ENCODE data around the gene ZDHHC7.

The ZDHHC7 gene

GRCh38 chr16:84993926-84994325 lies 17.4 kb downstream of the ZDHHC7 start:
- no peak for DNase-seq (ENCODE audit: low spot score)

GRCh38 chr16:84992717-84993075 lies 18.6 kb downstream of the ZDHHC7 start:
- no peak for DNase-seq (ENCODE audit: low spot score)

GRCh38 chr16:84990782-84991181 lies 20.6 kb downstream of the ZDHHC7 start:
- no peak for DNase-seq (ENCODE audit: low spot score)

- no peak for DNase-seq (ENCODE audit: low spot score)
Observed at GRCh38 chr16:84989749-84990620, 21.4 kb downstream of the ZDHHC7 start.

DNA sequence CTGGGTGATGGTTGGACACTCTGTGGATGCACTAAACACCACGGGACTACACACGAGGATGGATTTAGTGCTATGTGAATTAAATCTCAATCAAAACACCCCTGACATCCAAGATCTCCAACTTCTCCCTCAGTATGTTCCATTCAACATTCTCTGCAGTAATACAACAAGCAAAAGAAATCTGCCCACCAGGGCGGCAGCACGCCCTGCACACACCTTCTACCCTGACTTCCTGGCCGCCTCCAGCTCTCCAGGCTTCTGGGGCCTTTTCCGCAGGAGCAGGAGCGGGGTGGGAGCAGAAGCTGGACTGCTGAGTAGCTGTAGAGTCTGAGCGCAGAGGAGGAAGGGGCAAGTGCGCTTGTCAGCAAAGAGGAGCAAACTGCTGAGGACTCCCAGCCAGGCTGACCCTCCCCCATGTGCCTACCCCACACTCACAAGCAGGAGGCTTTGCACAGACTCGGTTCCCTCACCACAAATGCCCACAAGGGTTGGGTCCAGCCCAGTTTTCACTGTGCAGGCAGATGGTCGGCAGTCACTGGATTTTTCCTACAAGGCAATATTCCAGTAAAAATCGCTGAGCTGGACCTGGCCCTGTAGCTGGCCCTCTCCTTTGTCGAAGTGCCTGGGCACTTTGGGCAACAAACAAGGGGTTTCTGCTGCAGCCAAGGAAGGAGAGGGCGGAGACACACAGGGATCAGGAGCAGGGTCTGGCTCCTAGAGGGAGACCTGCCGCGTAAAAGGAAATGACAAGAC lies 22.8 kb downstream of the ZDHHC7 start:
- DNase-seq (ENCODE audit: low spot score) = no peak

- DNase-seq (ENCODE audit: low spot score) = no peak
Observed at GRCh38 chr16:84986879-84987278, 24.5 kb downstream of the ZDHHC7 start.

DNA sequence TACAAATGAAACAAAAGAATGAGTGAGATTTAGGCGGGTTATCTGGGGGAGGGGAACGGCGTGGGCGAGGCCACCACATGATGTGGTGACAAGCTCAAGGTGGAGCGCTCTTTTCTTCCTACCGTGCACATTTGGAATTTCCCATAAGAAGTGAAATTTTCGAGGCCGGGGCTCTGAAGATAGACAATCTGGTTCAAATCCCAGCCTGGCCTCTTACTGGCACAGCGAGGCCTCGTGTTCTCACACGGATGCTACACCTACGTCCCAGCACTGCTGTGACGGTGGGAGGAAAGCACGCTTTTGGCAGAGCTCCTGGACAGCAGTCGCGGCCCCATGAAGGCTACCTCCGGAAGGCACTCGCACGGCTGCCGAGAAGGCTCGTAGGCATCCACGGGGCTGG lies 25.2 kb downstream of the ZDHHC7 start:
- DNase-seq (ENCODE audit: low spot score) = no peak

- DNase-seq (ENCODE audit: low spot score) = no peak
Observed at GRCh38 chr16:84985079-84986065, 26.0 kb downstream of the ZDHHC7 start.

DNA sequence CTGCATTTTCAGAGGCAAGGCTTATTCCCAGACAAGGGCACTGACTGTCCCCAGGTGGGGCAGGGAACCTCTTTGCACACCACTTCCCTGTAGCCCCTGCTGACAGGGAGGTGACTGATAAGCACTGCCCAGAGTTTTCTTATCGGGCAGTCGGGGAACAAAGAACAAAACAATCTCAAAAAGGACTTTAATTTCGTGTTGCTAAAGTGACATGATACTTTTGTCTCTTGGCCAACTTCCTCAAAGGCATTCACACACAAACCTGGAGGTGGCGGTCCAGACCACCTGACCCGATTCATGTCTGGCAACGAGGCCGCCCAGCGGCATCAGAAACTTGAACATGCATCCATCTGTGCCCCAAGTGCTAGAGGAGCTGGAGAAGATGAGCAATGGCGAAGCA lies 28.9 kb downstream of the ZDHHC7 start:
- peak; percentile 26 for DNase-seq (ENCODE audit: low spot score)

GRCh38 chr16:84979516-84979915 lies 31.8 kb downstream of the ZDHHC7 start:
- no peak for DNase-seq (ENCODE audit: low spot score)

DNA sequence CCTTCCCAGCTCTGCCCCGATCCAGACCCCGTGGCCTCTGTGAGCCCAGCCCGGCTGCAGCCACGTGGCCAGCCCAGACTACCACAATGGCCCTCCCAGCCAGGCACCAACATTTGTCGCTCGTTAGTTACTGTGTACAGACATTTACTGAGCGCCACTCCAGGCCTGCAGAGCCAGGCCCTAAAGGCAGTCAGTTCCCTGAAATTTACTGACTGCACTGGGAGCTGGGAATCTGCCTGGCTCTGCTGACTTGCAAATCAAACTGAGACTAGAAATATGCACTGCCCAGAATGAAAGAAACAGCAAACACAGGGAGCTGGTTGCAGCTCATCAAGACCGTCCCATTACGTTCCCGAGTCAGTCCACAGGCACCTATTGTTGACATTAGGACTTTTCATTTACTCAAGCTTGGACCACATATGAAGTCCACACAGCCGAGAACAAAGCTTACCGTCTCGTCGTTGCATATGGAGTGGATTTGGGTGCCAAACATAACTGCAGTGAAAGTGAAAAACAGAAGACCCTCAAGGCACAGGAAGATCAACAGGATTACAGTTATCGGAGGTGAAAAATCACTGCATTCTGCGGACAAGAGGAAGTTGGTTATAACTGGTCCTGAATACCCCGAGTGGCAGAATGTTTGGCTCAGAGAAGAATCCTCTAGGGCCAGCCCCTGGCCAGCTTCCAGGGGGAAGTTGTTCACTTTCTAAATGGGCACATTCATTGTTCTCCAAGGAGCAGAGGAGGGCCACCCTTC lies 34.5 kb downstream of the ZDHHC7 start:
- DNase-seq (ENCODE audit: low spot score) = no peak

DNA sequence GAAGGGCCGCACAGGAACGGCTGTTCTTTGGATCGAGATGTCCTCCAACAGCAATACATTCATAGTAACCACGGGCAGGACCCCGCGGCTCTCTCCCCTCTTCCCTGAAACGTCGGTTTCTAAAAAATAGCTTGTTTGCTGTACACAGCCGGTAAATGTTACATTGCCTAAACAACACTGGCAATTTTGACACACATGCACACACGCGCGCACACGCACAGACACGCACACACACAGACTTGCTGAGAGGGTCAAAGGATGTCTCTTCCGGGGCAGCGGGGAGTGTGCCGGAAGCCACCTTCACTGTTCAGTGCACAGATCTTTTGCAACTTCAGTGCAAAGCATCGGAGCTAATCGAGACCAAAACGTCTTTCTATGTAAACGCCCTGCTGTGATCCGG lies 35.8 kb downstream of the ZDHHC7 start:
- no peak for DNase-seq (ENCODE audit: low spot score)

GRCh38 chr16:84975066-84975465 lies 36.3 kb downstream of the ZDHHC7 start:
- DNase-seq (ENCODE audit: low spot score) = no peak

GRCh38 chr16:84973776-84974523 lies 37.4 kb downstream of the ZDHHC7 start:
- no peak for DNase-seq (ENCODE audit: low spot score)

DNA sequence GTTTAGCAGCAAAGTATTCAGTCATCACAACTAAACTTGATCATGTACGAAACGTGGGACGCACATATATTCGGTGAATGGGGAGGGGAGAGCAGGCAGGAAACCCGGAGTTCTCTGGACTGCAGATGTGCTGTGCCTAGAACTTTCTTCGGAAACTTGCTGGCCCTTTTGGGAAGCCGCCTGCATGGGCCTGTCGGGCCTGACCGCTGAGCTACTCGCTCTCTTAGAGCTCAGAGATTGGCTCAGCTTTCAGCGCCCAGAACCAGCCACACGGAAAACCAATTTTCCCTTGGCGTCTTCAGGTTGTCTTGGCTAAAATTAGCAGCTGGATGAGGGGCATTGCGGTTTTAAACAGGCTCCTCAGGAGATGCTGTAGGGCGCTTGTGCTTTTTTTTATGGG lies 38.1 kb downstream of the ZDHHC7 start:
- DNase-seq (ENCODE audit: low spot score) = no peak

DNA sequence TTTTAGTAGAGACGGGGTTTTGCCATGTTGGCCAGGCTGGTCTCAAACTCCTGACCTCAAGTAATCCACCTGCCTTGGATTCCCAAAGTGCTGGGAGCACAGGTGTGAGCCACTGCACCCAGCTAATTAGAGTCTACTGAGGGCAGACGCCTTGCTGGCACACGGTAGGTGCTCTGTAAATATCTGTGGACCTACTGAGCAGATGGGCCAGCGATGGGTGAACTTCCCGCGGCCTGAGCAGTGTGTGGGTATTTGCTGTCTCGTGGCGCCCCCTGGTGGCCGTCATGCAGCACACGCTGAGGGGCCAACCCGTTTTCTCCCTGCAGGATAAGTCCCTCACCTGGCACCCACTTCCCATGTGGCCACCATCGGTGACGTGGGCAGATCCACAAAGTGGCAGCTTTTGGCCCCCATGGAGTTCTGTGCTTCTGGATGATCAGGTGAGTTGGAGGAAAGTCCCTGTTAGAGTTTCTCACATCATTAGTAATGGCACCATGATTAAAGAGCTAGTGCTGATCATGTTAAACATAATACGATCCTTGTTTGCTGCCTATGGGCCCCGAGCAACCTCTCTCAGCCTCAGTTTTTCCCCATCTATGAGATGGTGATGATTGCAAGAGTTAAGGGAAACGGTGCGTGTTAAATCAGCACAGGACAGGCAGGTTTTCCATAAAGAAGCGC lies 40.7 kb downstream of the ZDHHC7 start:
- peak; percentile 83 for DNase-seq (ENCODE audit: low spot score)

GRCh38 chr16:84967828-84968227 lies 43.5 kb downstream of the ZDHHC7 start:
- DNase-seq (ENCODE audit: low spot score) = no peak

GRCh38 chr16:84965428-84966415 lies 45.6 kb downstream of the ZDHHC7 start:
- DNase-seq (ENCODE audit: low spot score) = no peak
